Mesothelial cell of epicardium (in vitro differentiated cells): ENCODE data around the gene CDC25C. TPM values are rescaled to one million over a fixed set of nuclear protein-coding genes. Genes with fewer than 3 reads are reported as not detected.
A peak's percentile ranks its signal among the peaks of the same experiment; 100 is the strongest.

Source experiments
- DNase-seq, 2 experiments: peaks; one replicate each; pipeline ENCODE4 v3.0.0; 2021; ENCODE audit warnings: low spot score in 2 of 2; ENCODE audit not compliant: unreplicated experiment in 2 of 2
- H3K27ac Mint-ChIP-seq: 2 replicates; pipeline ENCODE4 v1.8.0; 2021; ENCODE audit warnings: mixed read lengths
- H3K27me3 Mint-ChIP-seq: 2 replicates; pipeline ENCODE4 v1.8.0; 2021; ENCODE audit warnings: low read depth, mixed read lengths
- H3K36me3 Mint-ChIP-seq: 2 replicates; pipeline ENCODE4 v1.8.0; 2021; ENCODE audit warnings: mixed read lengths
- H3K4me1 Mint-ChIP-seq: 2 replicates; pipeline ENCODE4 v1.8.0; 2021; ENCODE audit warnings: mixed read lengths
- H3K4me3 Mint-ChIP-seq: 2 replicates; pipeline ENCODE4 v1.8.0; 2021; ENCODE audit warnings: mild to moderate bottlenecking, moderate library complexity, mixed read lengths
- H3K9me3 Mint-ChIP-seq: 2 replicates; pipeline ENCODE4 v1.8.0; 2021; ENCODE audit warnings: mixed read lengths
- total RNA-seq: library from RNA; stranded (reverse); gene quantifications from 3 replicates; pipeline ENCODE4 v1.2.1, GENCODE V29; 2021
- TF ChIP-seq, protein P1 (sequence below): fragments of 200-600 bp; sonication (generic); IDR thresholded peaks from one replicate; pipeline ENCODE4 v1.5.0; 2021; ENCODE audit warnings: antibody characterized with exemption; ENCODE audit not compliant: unreplicated experiment

CDC25C gene
- total RNA-seq, 1 donor from 2014 or later, result 6.7 TPM

- TF ChIP-seq, protein P1, sequence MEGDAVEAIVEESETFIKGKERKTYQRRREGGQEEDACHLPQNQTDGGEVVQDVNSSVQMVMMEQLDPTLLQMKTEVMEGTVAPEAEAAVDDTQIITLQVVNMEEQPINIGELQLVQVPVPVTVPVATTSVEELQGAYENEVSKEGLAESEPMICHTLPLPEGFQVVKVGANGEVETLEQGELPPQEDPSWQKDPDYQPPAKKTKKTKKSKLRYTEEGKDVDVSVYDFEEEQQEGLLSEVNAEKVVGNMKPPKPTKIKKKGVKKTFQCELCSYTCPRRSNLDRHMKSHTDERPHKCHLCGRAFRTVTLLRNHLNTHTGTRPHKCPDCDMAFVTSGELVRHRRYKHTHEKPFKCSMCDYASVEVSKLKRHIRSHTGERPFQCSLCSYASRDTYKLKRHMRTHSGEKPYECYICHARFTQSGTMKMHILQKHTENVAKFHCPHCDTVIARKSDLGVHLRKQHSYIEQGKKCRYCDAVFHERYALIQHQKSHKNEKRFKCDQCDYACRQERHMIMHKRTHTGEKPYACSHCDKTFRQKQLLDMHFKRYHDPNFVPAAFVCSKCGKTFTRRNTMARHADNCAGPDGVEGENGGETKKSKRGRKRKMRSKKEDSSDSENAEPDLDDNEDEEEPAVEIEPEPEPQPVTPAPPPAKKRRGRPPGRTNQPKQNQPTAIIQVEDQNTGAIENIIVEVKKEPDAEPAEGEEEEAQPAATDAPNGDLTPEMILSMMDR, result no peak
- H3K27me3 Mint-ChIP-seq, result peaks cover 11% of the 10 kb centered on the region
- H3K9me3 Mint-ChIP-seq, result no peaks in the 10 kb centered on the region
- peak; percentile 22 to 47 for DNase-seq
- no peak within 1 kb of the TSS for H3K27ac Mint-ChIP-seq
- H3K4me1 Mint-ChIP-seq, result peaks cover 20% of the 10 kb centered on the region
- no peaks in the 10 kb centered on the region for H3K36me3 Mint-ChIP-seq
- peak within 1 kb of the TSS; percentile 56 for H3K4me3 Mint-ChIP-seq
Observed at GRCh38 chr5:138274189-138274853, 57.3 kb downstream of the CDC25C start, which contains the start of gene GFRA3. GFRA3 (minus strand) TSS chr5:138274621; CDS start chr5:138274424, 197 bp downstream.

GRCh38 chr5:138273834-138274188, 57.8 kb downstream of the CDC25C start:
- Mint-ChIP-seq H3K36me3 (no peaks in the 10 kb centered on the region), H3K27me3 (peaks cover 11% of the 10 kb centered on the region), H3K4me3 (peak overlapping the region; percentile 56), H3K27ac (no peak overlapping the region), H3K4me1 (peaks cover 20% of the 10 kb centered on the region), H3K9me3 (no peaks in the 10 kb centered on the region)
- DNase-seq, result no peak
- TF ChIP-seq, protein P1, result no peak

DNA sequence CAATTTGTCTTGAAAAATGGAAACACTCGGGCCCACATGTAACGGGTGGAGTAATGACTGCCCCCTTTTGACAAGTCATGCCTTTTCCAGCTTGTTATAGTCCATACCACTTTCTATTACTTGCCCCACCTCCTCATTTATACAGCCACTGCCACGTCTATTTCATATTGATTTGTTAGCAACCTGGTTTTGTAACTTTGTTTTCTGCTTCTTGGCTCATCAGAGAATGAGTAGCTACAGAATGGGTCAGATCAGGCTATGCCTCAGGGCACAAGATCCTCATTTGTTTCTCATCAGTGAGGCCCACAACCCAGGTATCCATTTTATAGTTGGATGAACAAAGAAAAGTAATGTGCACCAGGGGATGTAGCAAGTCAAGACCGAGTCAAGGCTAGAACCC, 58.9 kb downstream of the CDC25C start:
- no peak for DNase-seq
- Mint-ChIP-seq H3K27me3 (peaks cover 11% of the 10 kb centered on the region), H3K4me3 (no peak overlapping the region), H3K4me1 (peaks cover 20% of the 10 kb centered on the region), H3K36me3 (no peaks in the 10 kb centered on the region), H3K27ac (no peak overlapping the region), H3K9me3 (no peaks in the 10 kb centered on the region)
- TF ChIP-seq, protein P1, result no peak

GRCh38 chr5:138271281-138271680, 60.3 kb downstream of the CDC25C start:
- H3K36me3 Mint-ChIP-seq, result no peaks in the 10 kb centered on the region
- no peak overlapping the region for H3K4me3 Mint-ChIP-seq
- H3K4me1 Mint-ChIP-seq, result peaks cover 20% of the 10 kb centered on the region
- peaks cover 12% of the 10 kb centered on the region for H3K27me3 Mint-ChIP-seq
- H3K9me3 Mint-ChIP-seq, result no peaks in the 10 kb centered on the region
- TF ChIP-seq, protein P1, result no peak
- no peak overlapping the region for H3K27ac Mint-ChIP-seq
- DNase-seq, result no peak

DNA sequence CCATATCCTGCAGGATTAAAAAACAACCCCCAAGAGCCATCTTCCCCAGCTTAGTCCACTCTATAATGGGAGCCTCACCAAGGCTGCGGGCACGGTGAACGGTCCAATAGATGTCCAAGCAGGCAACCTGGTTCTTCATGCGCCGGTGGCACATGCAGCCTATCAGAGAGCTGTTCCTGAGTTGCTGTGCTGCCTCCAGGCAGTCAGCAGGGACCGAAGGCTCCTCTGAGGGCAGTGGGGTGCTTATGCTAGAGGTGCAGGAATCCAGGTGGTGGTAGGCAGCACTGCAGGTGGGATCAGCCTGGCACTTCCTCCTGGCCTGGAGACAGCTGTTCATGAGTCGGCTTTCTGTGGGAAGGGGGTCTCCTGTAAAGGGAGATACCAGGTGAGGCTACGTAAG, 67.4 kb downstream of the CDC25C start:
- no peak for DNase-seq
- H3K4me1 Mint-ChIP-seq, result no peaks in the 10 kb centered on the region
- TF ChIP-seq, protein P1, result no peak
- no peak overlapping the region for H3K27ac Mint-ChIP-seq
- H3K27me3 Mint-ChIP-seq, result peaks cover 12% of the 10 kb centered on the region
- H3K4me3 Mint-ChIP-seq, result no peak overlapping the region
- H3K9me3 Mint-ChIP-seq, result no peaks in the 10 kb centered on the region
- no peaks in the 10 kb centered on the region for H3K36me3 Mint-ChIP-seq

DNA sequence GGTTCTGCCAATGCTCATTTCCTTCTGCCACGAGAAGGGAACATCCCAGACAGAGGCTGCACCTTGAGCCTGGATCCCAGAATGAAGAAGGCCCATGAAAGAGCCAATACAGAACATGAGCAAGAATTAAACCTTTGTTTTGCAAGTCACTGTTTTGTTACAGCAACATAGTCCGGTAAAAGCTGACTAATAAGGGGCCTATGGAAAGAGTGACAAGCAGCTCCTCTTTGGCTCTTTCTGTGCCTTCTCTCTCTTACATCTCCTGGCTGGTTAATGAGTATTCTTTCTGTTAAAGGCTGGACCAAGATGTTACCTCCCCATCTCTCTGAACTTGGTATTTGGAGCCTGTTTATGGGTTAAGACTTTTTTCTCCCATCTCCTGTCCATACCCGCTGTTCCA, 68.0 kb downstream of the CDC25C start:
- Mint-ChIP-seq H3K4me1 (no peaks in the 10 kb centered on the region), H3K4me3 (no peak overlapping the region), H3K9me3 (no peaks in the 10 kb centered on the region), H3K36me3 (no peaks in the 10 kb centered on the region), H3K27ac (no peak overlapping the region), H3K27me3 (peaks cover 16% of the 10 kb centered on the region)
- TF ChIP-seq, protein P1, result no peak
- no peak for DNase-seq
